Spleen (tissue), 11 donors: ENCODE data around the gene RPL35. TPM values are rescaled to one million over a fixed set of nuclear protein-coding genes. Genes with fewer than 3 reads are reported as not detected.
A peak's percentile ranks its signal among the peaks of the same experiment; 100 is the strongest.

Experiments used
- DNase-seq: peaks from one replicate; pipeline ENCODE4 v3.0.0-alpha.2; 2020
- H3K27ac ChIP-seq, 8 donors: fragments of 200-600 bp; sonication (generic) in 7 of 8; 1 replicate in 4 of 8; 2 replicates in 4 of 8; pipeline versions ENCODE4 v1.5.0 to v1.8.0; 2016 to 2021; ENCODE audit warnings: inconsistent platforms in 4 of 8, mild to moderate bottlenecking in 4 of 8, moderate library complexity in 1 of 8
- H3K27me3 ChIP-seq, 7 donors: fragments of 200-600 bp; sonication (generic) in 6 of 7; replicated peaks in 1 of 7; 1 replicate in 4 of 7; 2 replicates in 3 of 7; pipeline versions ENCODE4 v1.5.0 to v1.8.0; 2016 to 2021; ENCODE audit warnings: inconsistent platforms in 3 of 7, mild to moderate bottlenecking in 1 of 7
- H3K36me3 ChIP-seq, 6 donors: fragments of 200-600 bp; sonication (generic) in 5 of 6; 1 replicate in 4 of 6; 2 replicates in 2 of 6; pipeline versions ENCODE4 v1.5.0 to v1.8.0; 2016 to 2021; ENCODE audit warnings: inconsistent platforms in 2 of 6
- H3K4me1 ChIP-seq, 6 donors: fragments of 200-600 bp; sonication (generic) in 5 of 6; 1 replicate in 3 of 6; 2 replicates in 3 of 6; pipeline versions ENCODE4 v1.5.0 to v1.8.0; 2016 to 2021; ENCODE audit warnings: inconsistent platforms in 3 of 6
- H3K4me3 ChIP-seq, 8 donors: fragments of 200-600 bp; sonication (generic) in 7 of 8; 1 replicate in 4 of 8; 2 replicates in 4 of 8; pipeline versions ENCODE4 v1.5.0 to v1.8.0; 2016 to 2021; ENCODE audit warnings: inconsistent platforms in 4 of 8, mild to moderate bottlenecking in 4 of 8, moderate library complexity in 2 of 8
- H3K9me3 ChIP-seq, 8 donors: fragments of 200-600 bp; sonication (generic) in 7 of 8; 1 replicate in 4 of 8; 2 replicates in 4 of 8; pipeline versions ENCODE4 v1.5.0 to v1.8.0; 2016 to 2021; ENCODE audit warnings: inconsistent platforms in 4 of 8
- CTCF ChIP-seq, 11 experiments: fragments of 200-600 bp in 7 of 11; fragments of 450-650 bp in 4 of 11; sonication (generic) in 4 of 11; IDR thresholded peaks in 8 of 11; conservative IDR thresholded peaks in 3 of 11; 1 replicate in 7 of 11; 2 replicates in 4 of 11; pipeline versions ENCODE4 v1.4.0 to v1.8.0; 2016 to 2021; ENCODE audit warnings: antibody characterized with exemption in 11 of 11, inconsistent platforms in 4 of 11, mild to moderate bottlenecking in 1 of 11
- POLR2A ChIP-seq, 3 donors: fragments of 450-650 bp; IDR thresholded peaks; one replicate each; pipeline ENCODE4 v1.5.1; 2017; ENCODE audit warnings: antibody characterized with exemption in 3 of 3, mild to moderate bottlenecking in 1 of 3
- POLR2AphosphoS5 ChIP-seq, 3 donors: sonication (generic); formaldehyde crosslinking; IDR thresholded peaks; one replicate each; pipeline ENCODE4 v1.5.1; 2017; ENCODE audit warnings: antibody characterized with exemption in 3 of 3
- WGBS, 5 donors: extraction: QIAGEN DNeasy Blood & Tissue Kit in 3 of 5; methylation state at CpG; one replicate each; pipeline versions ENCODE4 v1.1.5 to v1.1.7; 2013 to 2018; 5-methylcytosine and 5-hydroxymethylcytosine counted together
- intact Hi-C: fragments of 100-400 bp; cut with DNase I; formaldehyde crosslinking; loops from one replicate; pipeline ENCODE4 v1.15.0; 2023; ENCODE audit warnings: low total_unique reads
- polyA plus RNA-seq, 3 donors: library from polyadenylated mRNA; stranded (reverse); fragments of 200-250 nt; gene quantifications; one replicate each; pipeline ENCODE4 v1.2.1, GENCODE V29; 2013
- total RNA-seq, 7 donors: library from RNA; depleted of rRNA in 3 of 7; stranded (reverse); fragments of >200 nt in 3 of 7; fragmentation: NEBNext Ultra II Directional in 4 of 7; extraction: Animal tissue kit (Norgen Biotek cat#: 25700) in 4 of 7; gene quantifications; one replicate each; pipeline versions ENCODE4 v1.1.0 to v1.2.1, GENCODE V29; 2016 to 2021
- donor health status: healthy with polysubstance abuse.
- donor health status: DM: no; HTN: no; CAD: no; lungs with moderate emphysema.
- donor health status: DM: no; HTN: no; CAD: no.
- donor health status: Bipolar disorder and iron deficiency.
- donor health status: healthy.
- donor health status: DM: no; HTN: no; CAD: no.
- donor health status: DM: yes; HTN: yes; CAD: no.

The RPL35 gene
- total and polyA plus RNA-seq, 10 donors, result 873 to 8,208 (median 1,050) TPM

GRCh38 chr9:124881138-124881743 lies 19.5 kb upstream of the RPL35 start:
- Histone ChIP-seq H3K4me3 (no peak overlapping the region), H3K4me1 (peaks cover 0 to 29% (median 6%) of the 10 kb centered on the region in 6 donors), H3K27me3 (no peaks in the 10 kb centered on the region), H3K9me3 (no peaks in the 10 kb centered on the region), H3K36me3 (peaks cover 0 to 100% (median 84%) of the 10 kb centered on the region in 6 donors), H3K27ac (peak overlapping the region in 1 of 8 donors; percentile 57)
- TF ChIP-seq POLR2AphosphoS5 (IDR thresholded peaks at IDR 0.05) (peak in 2 of 3 donors; percentile 17 to 36), POLR2A (IDR thresholded peaks at IDR 0.05) (no peak)
- intact Hi-C loops, result no loop called here
- peak; percentile 69 for DNase-seq
- 90 to 94% (median 92%) methylated on average over 16 of the region's 16 CpGs for WGBS, 5 donors

- Histone ChIP-seq H3K4me1 (peaks cover 0 to 37% (median 8%) of the 10 kb centered on the region in 6 donors), H3K27me3 (no peaks in the 10 kb centered on the region), H3K36me3 (peaks cover 0 to 100% (median 86%) of the 10 kb centered on the region in 6 donors), H3K4me3 (no peak overlapping the region), H3K27ac (peak overlapping the region in 3 of 8 donors; percentile 10 to 57 (median 34)), H3K9me3 (no peaks in the 10 kb centered on the region)
- peak; percentile 74 for DNase-seq
- TF ChIP-seq CTCF (IDR thresholded peaks at IDR 0.05 in 8 of 11, conservative IDR thresholded peaks at IDR 0.05 in 3 of 11), result no peak
- TF ChIP-seq POLR2A (IDR thresholded peaks at IDR 0.05), result no peak
- TF ChIP-seq POLR2AphosphoS5 (IDR thresholded peaks at IDR 0.05), result no peak
- WGBS, 5 donors, result 57 to 75% (median 66%) methylated on average over 9 of the region's 9 CpGs
- intact Hi-C loops, result no loop called here
These were observed 18.7 kb upstream of the RPL35 start for GRCh38 chr9:124880501-124880900.

- WGBS, 5 donors, result 76 to 88% (median 79%) methylated on average over 10 of the region's 10 CpGs
- Histone ChIP-seq H3K9me3 (no peaks in the 10 kb centered on the region), H3K27me3 (no peaks in the 10 kb centered on the region), H3K27ac (peak overlapping the region in 1 of 8 donors; percentile 2), H3K4me1 (peaks cover 3 to 49% (median 20%) of the 10 kb centered on the region in 6 donors), H3K36me3 (peaks cover 0 to 100% (median 86%) of the 10 kb centered on the region in 6 donors), H3K4me3 (no peak overlapping the region)
- TF ChIP-seq CTCF (IDR thresholded peaks at IDR 0.05 in 8 of 11, conservative IDR thresholded peaks at IDR 0.05 in 3 of 11) (no peak), POLR2A (IDR thresholded peaks at IDR 0.05) (no peak), POLR2AphosphoS5 (IDR thresholded peaks at IDR 0.05) (peak; percentile 12 to 46 (median 37))
- DNase-seq, result peak; percentile 61
- intact Hi-C loops, result loop anchor here (10.0 kb wide), 1 partner anchor 56 kb away; no protein-coding TSS in a partner anchor
These were observed 17.5 kb upstream of the RPL35 start for GRCh38 chr9:124879226-124879625.

- DNase-seq, result no peak
- H3K4me1 ChIP-seq, result peaks cover 9 to 57% (median 27%) of the 10 kb centered on the region in 6 donors
- no peak overlapping the region for H3K4me3 ChIP-seq
- H3K36me3 ChIP-seq, result peaks cover 0 to 100% (median 91%) of the 10 kb centered on the region in 6 donors
- intact Hi-C loops, result loop anchor here (10.0 kb wide), 1 partner anchor 56 kb away; no protein-coding TSS in a partner anchor
- TF ChIP-seq POLR2AphosphoS5 (IDR thresholded peaks at IDR 0.05) (peak in 1 of 3 donors; percentile 43), POLR2A (IDR thresholded peaks at IDR 0.05) (no peak)
- H3K9me3 ChIP-seq, result no peaks in the 10 kb centered on the region
- H3K27ac ChIP-seq, result peak overlapping the region in 1 of 8 donors; percentile 24
- H3K27me3 ChIP-seq, result no peaks in the 10 kb centered on the region
- 81 to 94% (median 89%) methylated on average over 6 of the region's 6 CpGs for WGBS, 5 donors
These were observed 16.8 kb upstream of the RPL35 start for GRCh38 chr9:124878518-124878917.

- Histone ChIP-seq H3K27me3 (no peaks in the 10 kb centered on the region), H3K4me3 (no peak overlapping the region), H3K27ac (peak overlapping the region in 1 of 8 donors; percentile 13), H3K4me1 (peaks cover 14 to 62% (median 32%) of the 10 kb centered on the region in 6 donors), H3K9me3 (no peaks in the 10 kb centered on the region), H3K36me3 (peaks cover 0 to 100% (median 94%) of the 10 kb centered on the region in 6 donors)
- DNase-seq, result peak; percentile 1
- intact Hi-C loops, result loop anchor here (10.0 kb wide), 1 partner anchor 57 kb away; no protein-coding TSS in a partner anchor
- WGBS, 5 donors, result 72 to 97% (median 88%) methylated on average over 1 of the region's 1 CpG
- TF ChIP-seq POLR2AphosphoS5 (IDR thresholded peaks at IDR 0.05), result no peak
- no peak for TF ChIP-seq POLR2A (IDR thresholded peaks at IDR 0.05)
- TF ChIP-seq CTCF (IDR thresholded peaks at IDR 0.05 in 8 of 11, conservative IDR thresholded peaks at IDR 0.05 in 3 of 11), result no peak
These were observed 16.3 kb upstream of the RPL35 start for GRCh38 chr9:124878021-124878420.
